Cardiac septum (tissue), 1 donor: ENCODE measurements around the gene ZZZ3. TPM values are rescaled to one million over a fixed set of nuclear protein-coding genes. Genes with fewer than 3 reads are reported as not detected.
"Not testable (repeated sequence)": the region's sequence is repeated elsewhere in the genome, so short reads cannot be mapped to it uniquely, and the experiment has no call there.

Source experiments
- DNase-seq: peaks from one replicate; pipeline ENCODE4 v3.0.0-alpha.2; 2020; ENCODE audit warnings: low spot score
- intact Hi-C: fragments of 100-400 bp; cut with DNase I; formaldehyde crosslinking; loops from one replicate; pipeline ENCODE4 v1.14.0; 2022
- total RNA-seq: library from RNA; stranded (reverse); fragmentation: NEBNext Ultra II Directional; extraction: Animal tissue kit (Norgen Biotek cat#: 25700); gene quantifications from one replicate; pipeline ENCODE4 v1.2.1, GENCODE V29; 2021
- donor health status: DM: no; HTN: no; CAD: no.

ZZZ3 gene
- total RNA-seq, 1 donor from 2014 or later: 35.1 TPM

- no peak for DNase-seq
- intact Hi-C loops: no loop called here
These were observed 9.4 kb downstream of the ZZZ3 start for GRCh38 chr1:77673030-77673429.

GRCh38 chr1:77672374-77672773 lies 10.1 kb downstream of the ZZZ3 start:
- DNase-seq: no peak
- intact Hi-C loops: no loop called here

GRCh38 chr1:77671836-77672235 lies 10.6 kb downstream of the ZZZ3 start:
- DNase-seq: no peak
- intact Hi-C loops: no loop called here

GRCh38 chr1:77670330-77670729 lies 12.1 kb downstream of the ZZZ3 start:
- no peak for DNase-seq
- intact Hi-C loops: no loop called here

DNA sequence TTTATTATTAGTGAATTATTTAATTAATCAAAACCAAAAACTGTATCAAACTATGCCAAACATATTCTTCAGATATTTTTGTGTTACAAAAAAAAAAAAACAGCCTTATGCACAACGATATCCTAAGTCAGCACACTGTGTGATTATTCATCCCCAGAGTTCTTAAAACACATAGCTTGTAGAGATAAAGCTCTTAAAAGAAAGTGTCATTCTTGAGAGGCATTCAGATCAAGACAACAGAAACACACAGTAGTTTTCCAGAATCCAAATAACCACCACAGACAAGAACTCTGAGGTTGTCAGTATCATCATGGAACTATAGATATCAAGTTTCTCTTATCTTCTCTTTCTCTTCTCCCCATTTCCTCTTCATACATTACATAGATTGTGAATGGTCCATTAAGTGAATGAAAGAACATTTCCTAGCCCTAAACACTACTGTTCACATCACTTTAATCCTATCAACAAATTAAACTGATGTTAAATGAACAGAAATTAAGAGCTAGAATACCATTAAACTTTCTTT lies 13.5 kb downstream of the ZZZ3 start:
- DNase-seq: no peak

GRCh38 chr1:77664939-77665516 lies 17.4 kb downstream of the ZZZ3 start:
- intact Hi-C loops: no loop called here
- no peak for DNase-seq

More for the DNA sequence above, 13.5 kb downstream of the ZZZ3 start:
- intact Hi-C loops: no loop called here

DNA sequence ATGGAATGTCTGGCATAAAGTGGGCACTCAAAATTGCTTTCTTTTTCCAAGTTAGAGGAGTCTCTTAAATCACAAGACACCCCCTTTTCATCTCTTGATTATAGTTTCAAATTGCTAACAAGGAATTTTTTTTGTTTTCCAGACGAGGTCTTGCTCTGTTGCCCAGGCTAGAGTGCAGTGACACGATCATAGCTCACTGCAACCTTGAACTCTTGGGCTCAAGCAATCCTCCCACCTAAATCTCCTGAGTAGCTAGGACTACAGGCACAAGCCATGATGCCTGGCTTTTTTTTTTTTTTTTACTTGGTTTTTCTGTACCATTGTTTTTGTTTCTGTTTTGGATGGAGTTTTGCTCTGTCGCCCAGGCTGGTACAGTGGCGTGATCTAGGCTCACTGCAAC lies 20.8 kb downstream of the ZZZ3 start:
- no peak for DNase-seq
- intact Hi-C loops: no loop called here

DNA sequence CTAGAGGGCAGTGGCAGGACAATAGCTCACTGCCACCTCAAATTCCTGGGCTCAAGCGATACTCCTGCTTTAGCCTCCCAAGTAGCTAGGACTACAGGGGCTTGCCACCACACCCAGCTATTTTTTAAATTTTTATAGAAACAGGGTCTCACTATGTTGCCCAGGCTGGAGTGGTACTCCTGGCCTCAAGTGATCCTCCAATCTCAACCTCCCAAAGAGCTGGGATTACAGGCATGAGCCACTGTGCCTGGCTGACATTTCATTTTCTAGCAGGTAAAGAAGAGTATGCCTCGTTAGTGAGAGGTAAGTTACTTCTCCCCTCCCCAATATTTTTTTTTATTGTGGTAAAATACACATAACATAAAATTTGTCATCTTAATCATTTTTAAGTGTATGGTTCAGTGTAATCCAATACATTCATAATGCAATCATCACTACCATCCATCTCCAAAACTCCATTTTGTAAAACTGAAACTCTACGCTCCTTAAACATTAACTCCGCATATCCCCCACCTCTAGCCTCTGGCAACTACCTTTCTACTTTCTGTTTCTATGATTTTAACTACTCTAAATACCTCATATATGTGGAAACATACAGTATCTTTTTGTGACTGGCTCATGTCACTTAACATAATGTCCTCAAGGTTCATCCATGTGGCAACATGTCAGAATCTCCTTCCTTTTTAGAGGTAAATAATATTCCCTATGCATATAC lies 22.4 kb downstream of the ZZZ3 start:
- no peak for DNase-seq
- intact Hi-C loops: no loop called here

DNA sequence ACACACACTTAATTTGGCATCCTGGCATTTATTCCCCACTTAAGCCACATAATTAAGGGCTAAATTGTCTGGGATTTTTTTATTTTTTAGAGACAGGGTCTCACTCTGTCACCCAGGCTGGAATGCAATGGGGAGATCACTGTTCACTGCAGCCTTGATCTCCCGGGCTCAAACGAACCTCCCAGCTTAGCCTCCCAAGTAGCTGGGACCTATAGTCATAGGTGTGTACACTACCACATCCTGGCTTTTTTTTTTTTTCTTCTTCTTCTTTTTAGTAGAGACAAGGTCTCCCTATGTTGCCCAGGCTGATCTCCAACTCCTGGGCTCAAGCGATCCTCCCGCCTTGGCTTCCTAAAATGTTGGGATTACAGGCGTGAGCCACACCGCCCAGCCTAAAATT lies 24.2 kb downstream of the ZZZ3 start:
- DNase-seq: no peak
- intact Hi-C loops: no loop called here

DNA sequence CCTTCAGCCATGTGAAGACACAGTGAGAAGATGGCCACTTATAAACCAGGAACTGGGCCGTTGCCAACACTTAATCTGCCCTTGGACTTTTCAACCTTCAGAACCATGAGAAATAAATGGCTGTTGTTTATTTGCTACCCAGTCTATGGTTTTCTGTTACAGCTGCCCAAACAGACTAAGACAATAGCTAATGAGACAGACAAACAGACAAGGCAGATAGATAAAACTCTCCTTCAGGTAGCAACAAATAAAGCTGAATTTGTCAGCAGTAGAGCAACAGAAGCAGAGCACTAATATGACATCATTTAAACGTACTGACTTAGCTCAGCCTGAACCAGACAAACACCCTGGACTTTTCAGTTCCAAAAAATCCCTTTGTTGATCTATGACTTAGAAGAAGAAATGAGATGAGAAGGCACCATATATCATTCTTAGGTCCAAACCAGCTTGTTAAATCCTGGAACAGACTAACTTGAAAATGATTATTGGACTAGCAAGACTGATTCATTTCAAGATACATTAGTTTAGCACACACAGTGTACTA lies 27.0 kb downstream of the ZZZ3 start:
- intact Hi-C loops: no loop called here

GRCh38 chr1:77652970-77653516 lies 29.4 kb downstream of the ZZZ3 start:
- DNase-seq: no peak
- intact Hi-C loops: no loop called here

More for the DNA sequence above, 27.0 kb downstream of the ZZZ3 start:
- no peak for DNase-seq

GRCh38 chr1:77652268-77652667 lies 30.2 kb downstream of the ZZZ3 start:
- DNase-seq: no peak
- intact Hi-C loops: no loop called here

DNA sequence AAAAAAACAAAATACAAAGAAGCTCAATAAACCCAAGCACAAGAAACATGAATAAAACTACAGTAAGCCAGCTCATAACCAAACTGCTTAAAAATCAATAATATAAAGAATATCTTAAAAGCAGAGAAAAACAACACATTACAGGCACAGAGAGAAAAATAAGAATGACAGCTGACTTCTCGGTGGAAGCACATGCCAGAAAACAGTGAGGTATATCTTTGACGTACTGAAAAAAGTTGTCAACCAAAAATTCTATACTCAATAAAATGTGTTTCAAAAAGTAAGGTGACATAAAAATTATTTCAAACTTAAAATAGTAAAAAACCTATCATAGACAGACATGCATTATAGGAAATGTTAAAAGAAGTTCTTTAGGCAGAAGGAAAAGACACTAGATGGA lies 33.3 kb downstream of the ZZZ3 start:
- intact Hi-C loops: no loop called here
- DNase-seq: no peak

DNA sequence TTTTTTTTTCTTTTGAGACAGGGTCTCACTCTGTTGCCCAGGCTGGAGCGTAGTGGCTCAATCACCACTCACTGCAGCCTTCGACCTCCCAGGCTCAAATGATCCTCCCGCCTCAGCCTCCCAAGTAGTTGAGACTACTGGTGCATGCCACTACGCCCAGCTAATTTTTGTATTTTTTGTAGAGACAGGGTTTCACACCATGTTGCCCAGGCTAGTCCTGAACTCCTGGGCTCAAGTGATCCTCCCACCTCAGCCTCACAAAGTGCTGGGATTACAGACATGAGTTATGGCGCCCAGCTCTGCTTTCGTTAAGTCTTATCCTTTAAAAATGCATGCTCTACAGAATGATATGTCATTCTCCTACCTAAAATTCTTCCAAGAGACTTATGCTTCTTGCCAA lies 36.2 kb downstream of the ZZZ3 start:
- intact Hi-C loops, DNase-seq: not testable (repeated sequence)

GRCh38 chr1:77643456-77643855 lies 39.0 kb downstream of the ZZZ3 start:
- intact Hi-C loops: no loop called here
- DNase-seq: no peak

DNA sequence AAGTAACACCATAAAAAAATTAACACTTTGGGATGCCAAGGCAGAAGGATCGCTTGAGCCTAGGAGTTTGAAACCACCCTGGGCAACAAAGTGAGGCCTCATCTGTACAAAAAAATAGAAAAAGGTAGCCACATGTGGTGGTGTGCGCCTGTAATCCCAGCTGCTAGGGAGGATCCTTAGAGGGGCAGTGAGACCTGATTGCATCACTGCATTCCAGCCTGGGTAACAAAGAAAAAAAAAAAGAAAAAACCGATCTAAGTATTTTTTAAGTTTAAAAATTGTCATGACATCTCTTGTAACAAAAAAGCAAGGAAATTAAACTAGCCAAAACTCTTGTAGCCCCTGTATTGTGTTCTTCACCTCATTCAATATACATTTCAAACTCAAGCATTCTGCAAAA lies 39.5 kb downstream of the ZZZ3 start:
- intact Hi-C loops: no loop called here
- DNase-seq: no peak

GRCh38 chr1:77642196-77642595 lies 40.3 kb downstream of the ZZZ3 start:
- intact Hi-C loops: no loop called here
- no peak for DNase-seq

DNA sequence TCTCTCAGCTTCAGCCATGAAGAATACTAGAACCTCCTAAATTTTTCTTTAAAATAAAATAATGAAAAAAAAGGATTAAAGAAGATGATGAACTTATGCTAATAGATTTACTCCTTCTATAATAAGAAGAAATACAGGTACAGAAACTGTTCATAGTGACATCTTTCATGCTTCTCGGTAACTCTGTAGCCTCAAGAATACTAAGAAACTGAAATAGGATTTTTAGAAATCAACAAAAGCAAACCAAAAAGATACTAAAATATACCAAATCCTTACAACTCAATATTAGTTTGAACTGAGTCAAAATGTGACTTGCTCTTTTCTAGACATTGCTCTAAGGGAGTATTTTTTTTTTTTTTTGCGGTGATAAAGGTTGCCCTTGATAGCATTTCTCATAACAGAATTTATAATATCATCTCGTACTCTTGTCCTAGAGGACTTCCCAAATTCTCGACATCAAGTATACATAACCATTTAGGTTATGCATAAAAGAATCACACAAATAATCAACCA lies 42.8 kb downstream of the ZZZ3 start:
- intact Hi-C loops: no loop called here
- no peak for DNase-seq

DNA sequence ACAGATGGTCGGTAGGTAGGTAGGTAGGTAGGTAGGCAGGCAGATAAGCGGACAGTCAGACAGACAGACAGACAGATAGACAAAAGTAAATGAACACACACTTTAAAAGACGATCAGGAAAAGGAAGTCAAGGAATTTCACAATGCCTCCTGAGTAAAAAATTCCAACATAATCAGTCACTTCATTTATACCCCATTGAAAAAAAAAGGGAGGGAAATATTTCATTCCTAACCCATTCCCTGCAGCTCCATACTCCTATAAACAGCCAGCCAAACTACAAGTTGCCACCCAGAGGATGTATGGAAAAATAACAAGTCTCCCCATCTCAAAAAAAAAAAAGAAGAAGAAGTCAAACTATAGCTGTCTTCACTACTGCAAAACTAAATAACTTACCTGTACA lies 43.4 kb downstream of the ZZZ3 start:
- intact Hi-C loops: no loop called here
- DNase-seq: no peak

- intact Hi-C loops: no loop called here
- DNase-seq: no peak
These were observed 45.6 kb downstream of the ZZZ3 start for GRCh38 chr1:77636864-77637263.
